ENCODE measurements around the gene PHACTR1. TPM values are rescaled to one million over a fixed set of nuclear protein-coding genes. Genes with fewer than 3 reads are reported as not detected.

Gene PHACTR1
- total RNA-seq, 2 experiments from 2014 or later: 1.3 to 2.3 TPM

DNA sequence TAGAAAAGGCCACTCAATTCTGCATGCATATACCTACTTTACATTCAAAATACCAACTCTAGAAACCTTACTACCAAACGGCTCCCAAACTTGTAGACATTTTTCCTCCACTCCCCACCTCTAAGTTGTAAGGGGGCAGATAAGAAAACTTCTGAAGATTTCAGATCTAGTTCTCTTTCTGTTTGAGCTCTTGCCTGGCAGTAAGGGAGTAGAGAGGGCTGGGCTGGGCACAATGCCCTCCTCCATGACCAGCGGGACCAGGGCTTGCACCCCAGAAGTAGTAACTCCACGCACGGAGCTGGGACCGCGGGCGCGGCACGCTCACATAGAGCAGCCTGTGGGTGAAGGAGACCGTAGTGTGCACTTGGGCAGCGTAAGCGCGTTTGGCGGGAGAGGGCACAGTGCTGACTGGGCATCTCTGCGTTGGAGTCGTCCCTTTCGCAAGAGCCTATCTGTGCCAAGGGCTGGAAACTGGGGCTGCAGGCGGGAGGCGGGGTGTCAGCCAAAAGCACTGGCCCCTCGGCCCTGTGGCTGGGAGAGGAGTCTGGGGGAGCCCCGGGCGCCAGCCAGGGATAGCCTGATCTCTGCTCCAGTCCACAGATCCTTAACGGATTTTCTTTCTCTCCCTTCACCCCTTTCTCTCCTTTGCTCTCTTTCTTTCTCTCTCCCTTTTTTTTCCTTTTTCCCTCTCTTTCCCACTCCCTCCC, 32.4 kb downstream of the PHACTR1 start:
- Histone ChIP-seq H3K9me3 (ENCODE audit: control insufficient read depth in 1 of 2, insufficient read depth in 1 of 2, low read length in 2 of 2) (peaks cover 3 to 21% of the 10 kb centered on the region in 2 experiments), H3K27ac (ENCODE audit: low read depth in 1 of 2, low read length in 2 of 2) (no peak overlapping the region), H3K4me3 (ENCODE audit: low read length) (no peak overlapping the region), H3K36me3 (ENCODE audit: insufficient read depth, low read length) (no peaks in the 10 kb centered on the region), H3K27me3 (ENCODE audit: control insufficient read depth in 1 of 2, insufficient read depth in 2 of 2, low read length in 2 of 2) (peaks cover 12 to 42% of the 10 kb centered on the region in 2 experiments), H3K4me1 (ENCODE audit: insufficient read depth, low read length) (no peaks in the 10 kb centered on the region)
- intact Hi-C loops (cut with DNase I, micrococcal nuclease): no loop called here
- no peak overlapping the region for H3K4me3 Mint-ChIP-seq
- H3K27ac Mint-ChIP-seq: no peak overlapping the region
- H3K4me1 Mint-ChIP-seq (ENCODE audit: low read depth): peaks cover 12% of the 10 kb centered on the region
- peaks cover 8% of the 10 kb centered on the region for H3K9me3 Mint-ChIP-seq
- DNase-seq: peak in 1 of 14 experiments; percentile 4
- H3K36me3 Mint-ChIP-seq (ENCODE audit: low read depth): no peaks in the 10 kb centered on the region
- H3K27me3 Mint-ChIP-seq: peaks cover 68% of the 10 kb centered on the region
- ChIA-PET CTCF (no interaction called here), POLR2A (no interaction called here)
- TF ChIP-seq, protein P1, sequence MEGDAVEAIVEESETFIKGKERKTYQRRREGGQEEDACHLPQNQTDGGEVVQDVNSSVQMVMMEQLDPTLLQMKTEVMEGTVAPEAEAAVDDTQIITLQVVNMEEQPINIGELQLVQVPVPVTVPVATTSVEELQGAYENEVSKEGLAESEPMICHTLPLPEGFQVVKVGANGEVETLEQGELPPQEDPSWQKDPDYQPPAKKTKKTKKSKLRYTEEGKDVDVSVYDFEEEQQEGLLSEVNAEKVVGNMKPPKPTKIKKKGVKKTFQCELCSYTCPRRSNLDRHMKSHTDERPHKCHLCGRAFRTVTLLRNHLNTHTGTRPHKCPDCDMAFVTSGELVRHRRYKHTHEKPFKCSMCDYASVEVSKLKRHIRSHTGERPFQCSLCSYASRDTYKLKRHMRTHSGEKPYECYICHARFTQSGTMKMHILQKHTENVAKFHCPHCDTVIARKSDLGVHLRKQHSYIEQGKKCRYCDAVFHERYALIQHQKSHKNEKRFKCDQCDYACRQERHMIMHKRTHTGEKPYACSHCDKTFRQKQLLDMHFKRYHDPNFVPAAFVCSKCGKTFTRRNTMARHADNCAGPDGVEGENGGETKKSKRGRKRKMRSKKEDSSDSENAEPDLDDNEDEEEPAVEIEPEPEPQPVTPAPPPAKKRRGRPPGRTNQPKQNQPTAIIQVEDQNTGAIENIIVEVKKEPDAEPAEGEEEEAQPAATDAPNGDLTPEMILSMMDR (IDR thresholded peaks at IDR 0.05): no peak
- no peak for ATAC-seq (ENCODE audit: poor library complexity)

DNA sequence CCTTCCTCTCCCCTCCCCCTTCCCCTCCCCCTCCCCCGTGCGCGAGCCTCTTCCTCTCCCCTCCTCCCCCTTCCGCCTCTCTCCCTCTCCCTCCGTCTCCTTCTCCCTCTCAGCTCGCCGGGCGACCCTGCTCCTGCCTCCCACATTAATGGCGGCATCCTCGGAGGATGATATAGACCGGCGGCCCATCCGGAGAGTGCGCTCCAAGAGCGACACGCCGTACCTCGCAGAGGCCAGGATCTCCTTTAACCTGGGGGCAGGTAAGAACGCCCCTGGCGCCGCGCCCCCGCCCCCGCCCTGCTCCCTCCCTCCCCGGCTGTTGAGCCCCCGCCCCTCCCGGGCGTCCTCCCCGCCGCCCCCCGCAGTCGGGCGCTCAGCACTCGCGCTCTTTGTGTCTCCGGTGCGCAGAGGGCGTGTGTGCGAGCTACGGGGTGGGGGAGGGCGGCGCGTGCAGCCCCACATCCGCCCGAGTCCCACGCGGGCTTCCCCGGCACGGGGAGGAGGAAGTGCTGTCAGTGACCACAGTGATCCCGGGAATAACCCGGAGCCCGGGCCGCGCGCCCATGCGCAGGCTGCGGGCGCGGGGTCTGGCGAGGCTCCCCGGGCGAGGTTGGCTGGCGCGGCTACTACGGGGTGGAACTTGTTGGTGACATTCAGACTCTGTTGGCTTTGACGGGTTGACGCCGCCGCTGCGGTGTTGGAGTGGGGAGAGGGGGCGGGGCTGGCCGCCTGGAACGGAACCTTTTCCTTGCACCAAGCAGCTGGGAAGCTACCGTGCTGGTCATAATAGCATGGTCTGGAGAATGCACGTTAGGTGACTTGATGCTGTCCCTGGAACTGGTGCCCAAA, 33.2 kb downstream of the PHACTR1 start:
- H3K27ac Mint-ChIP-seq: no peak overlapping the region
- no peaks in the 10 kb centered on the region for H3K36me3 ChIP-seq (ENCODE audit: insufficient read depth, low read length)
- no peak overlapping the region for H3K4me3 Mint-ChIP-seq
- peaks cover 3 to 21% of the 10 kb centered on the region in 2 experiments for H3K9me3 ChIP-seq (ENCODE audit: control insufficient read depth in 1 of 2, insufficient read depth in 1 of 2, low read length in 2 of 2)
- peaks cover 8% of the 10 kb centered on the region for H3K9me3 Mint-ChIP-seq
- no peaks in the 10 kb centered on the region for H3K36me3 Mint-ChIP-seq (ENCODE audit: low read depth)
- no peak overlapping the region for H3K4me3 ChIP-seq (ENCODE audit: low read length)
- DNase-seq: peak in 2 of 14 experiments; percentile 0 to 8
- ATAC-seq (ENCODE audit: poor library complexity): no peak
- H3K27me3 Mint-ChIP-seq: peaks cover 72% of the 10 kb centered on the region
- H3K27me3 ChIP-seq (ENCODE audit: control insufficient read depth in 1 of 2, insufficient read depth in 2 of 2, low read length in 2 of 2): peaks cover 12 to 42% of the 10 kb centered on the region in 2 experiments
- intact Hi-C loops (cut with DNase I, micrococcal nuclease): no loop called here
- no peaks in the 10 kb centered on the region for H3K4me1 ChIP-seq (ENCODE audit: insufficient read depth, low read length)
- H3K4me1 Mint-ChIP-seq (ENCODE audit: low read depth): peaks cover 12% of the 10 kb centered on the region
- H3K27ac ChIP-seq (ENCODE audit: low read depth in 1 of 2, low read length in 2 of 2): no peak overlapping the region
- TF ChIP-seq, protein P1 (IDR thresholded peaks at IDR 0.05): no peak
- ChIA-PET CTCF (no interaction called here), POLR2A (no interaction called here)

DNA sequence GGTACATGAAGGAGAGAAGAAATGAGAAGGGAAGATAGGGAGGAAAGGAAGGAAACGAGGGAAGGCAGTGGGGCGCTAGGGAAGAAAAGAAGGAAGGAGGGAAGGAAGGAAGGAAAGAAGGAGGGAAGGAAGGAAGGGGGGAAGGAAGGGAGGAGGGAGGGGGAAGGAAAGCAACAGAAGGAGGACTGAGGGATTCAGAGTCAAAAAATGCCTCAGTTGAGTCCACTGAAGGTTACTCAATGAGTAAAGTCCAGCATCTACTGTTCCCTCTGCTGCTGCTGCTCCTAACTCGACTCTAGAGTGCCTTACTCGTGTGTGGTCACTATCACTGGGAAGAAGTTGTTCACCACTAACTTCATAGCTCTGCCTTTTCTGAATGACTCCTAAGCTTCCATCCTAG, 33.8 kb downstream of the PHACTR1 start:
- DNase-seq: no peak
- H3K4me1 ChIP-seq (ENCODE audit: insufficient read depth, low read length): no peaks in the 10 kb centered on the region
- intact Hi-C loops (cut with DNase I, micrococcal nuclease): no loop called here
- H3K9me3 ChIP-seq (ENCODE audit: control insufficient read depth in 1 of 2, insufficient read depth in 1 of 2, low read length in 2 of 2): peaks cover 0 to 21% of the 10 kb centered on the region in 2 experiments
- Mint-ChIP-seq H3K27ac (no peak overlapping the region), H3K4me3 (no peak overlapping the region), H3K9me3 (peaks cover 8% of the 10 kb centered on the region), H3K36me3 (ENCODE audit: low read depth) (no peaks in the 10 kb centered on the region), H3K4me1 (ENCODE audit: low read depth) (peaks cover 12% of the 10 kb centered on the region), H3K27me3 (peaks cover 72% of the 10 kb centered on the region)
- TF ChIP-seq, protein P1 (IDR thresholded peaks at IDR 0.05): no peak
- CTCF ChIA-PET: no interaction called here
- POLR2A ChIA-PET: no interaction called here
- H3K27me3 ChIP-seq (ENCODE audit: control insufficient read depth in 1 of 2, insufficient read depth in 2 of 2, low read length in 2 of 2): peaks cover 12 to 42% of the 10 kb centered on the region in 2 experiments
- H3K4me3 ChIP-seq (ENCODE audit: low read length): no peak overlapping the region
- no peak overlapping the region for H3K27ac ChIP-seq (ENCODE audit: low read depth in 1 of 2, low read length in 2 of 2)
- H3K36me3 ChIP-seq (ENCODE audit: insufficient read depth, low read length): no peaks in the 10 kb centered on the region
- no peak for ATAC-seq (ENCODE audit: poor library complexity)

Data from CD4-positive, alpha-beta T cell (primary cell).